Stimulated activated CD8-positive, alpha-beta memory T cell treated with anti-CD3 and anti-CD28 coated beads, Interleukin-4, amount 100 ng/mL, for 24 hours (primary cell): Measurements from ENCODE around the gene KCNMB3.
"Not testable (repeated sequence)": the region's sequence is repeated elsewhere in the genome, so short reads cannot be mapped to it uniquely, and the experiment has no call there.

Experiments used
- DNase-seq: peaks from one replicate; pipeline ENCODE4 v3.0.0-alpha.2; 2020; ENCODE audit warnings: low read depth

The KCNMB3 gene

DNA sequence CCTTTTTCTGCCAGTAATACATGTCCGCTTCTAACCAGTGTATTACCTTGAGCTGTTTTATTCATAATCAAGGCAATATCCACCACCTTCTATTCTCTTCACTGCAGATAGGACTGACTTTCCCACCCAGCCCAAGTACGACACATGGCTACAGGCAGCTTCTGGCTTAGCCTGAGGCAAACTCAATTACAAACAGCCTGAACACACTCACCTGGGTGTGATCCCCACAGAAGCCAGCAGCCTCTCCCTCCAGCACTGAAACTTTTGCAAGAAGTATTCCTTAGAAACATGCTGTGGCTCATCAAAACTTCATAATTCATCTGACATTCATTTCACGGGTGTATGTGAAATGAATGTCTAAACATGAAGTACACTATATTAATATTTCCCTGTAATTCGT is 13.5 kb upstream of the KCNMB3 start:
- DNase-seq, result no peak

DNA sequence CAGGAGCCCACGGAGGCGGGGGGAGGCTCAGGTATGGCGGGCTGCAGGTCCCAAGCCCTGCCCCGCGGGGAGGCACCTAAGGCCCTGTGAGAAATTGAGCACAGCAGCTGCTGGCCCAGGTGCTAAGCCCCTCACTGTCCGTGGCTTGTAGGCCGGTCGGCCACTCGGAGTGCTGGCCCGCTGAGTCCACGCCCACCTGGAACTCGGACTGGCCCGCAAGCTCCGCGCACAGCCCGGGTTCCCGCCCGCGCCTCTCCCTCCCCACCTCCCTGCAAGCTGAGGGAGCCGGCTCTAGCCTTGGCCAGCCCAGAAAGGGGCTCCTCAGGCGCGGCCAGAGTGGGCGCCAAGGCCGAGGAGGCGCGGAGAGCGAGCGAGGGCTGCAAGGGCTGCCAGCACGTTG is 12.2 kb upstream of the KCNMB3 start:
- DNase-seq, result no peak

DNA sequence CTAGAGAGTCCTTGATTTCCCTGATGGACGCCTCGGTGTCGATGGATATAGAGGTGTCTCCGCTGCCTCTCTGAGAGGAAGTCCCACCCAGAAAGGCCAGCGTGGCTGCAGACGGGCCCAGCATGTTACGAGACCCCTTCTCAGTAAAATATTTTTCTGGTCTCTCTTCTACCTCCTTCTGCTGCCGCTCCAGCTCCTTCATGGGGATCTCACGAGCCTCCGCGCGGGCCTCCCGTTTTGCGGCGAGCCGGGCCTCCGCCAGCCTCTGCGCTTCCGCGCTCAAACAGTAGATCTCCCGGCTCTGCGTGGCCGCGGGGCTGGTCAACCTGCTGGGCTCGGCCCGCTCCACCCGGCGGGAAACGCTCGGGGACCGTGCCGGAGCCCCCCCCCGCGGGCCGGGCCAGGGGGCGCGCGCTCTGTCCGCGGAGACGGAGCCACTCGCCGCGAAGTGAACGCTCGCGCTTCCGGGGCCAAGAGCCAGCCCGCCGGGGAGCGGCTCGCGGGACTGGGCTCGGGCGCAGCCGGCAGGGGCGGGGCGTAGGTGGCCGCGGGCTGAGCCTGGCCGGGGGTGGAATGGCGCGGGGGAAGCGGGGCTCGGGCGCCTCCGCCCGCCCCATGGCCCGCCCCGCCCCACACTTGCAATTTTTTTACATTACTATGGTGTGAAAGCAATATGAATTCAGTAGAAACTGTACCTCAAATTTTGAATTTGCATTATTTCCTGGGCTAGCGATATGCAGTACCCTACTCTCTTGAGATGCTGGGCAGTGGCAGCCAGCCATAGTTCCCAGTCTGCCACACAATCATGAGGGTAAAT is 10.2 kb upstream of the KCNMB3 start:
- DNase-seq, result peak; percentile 52

DNA sequence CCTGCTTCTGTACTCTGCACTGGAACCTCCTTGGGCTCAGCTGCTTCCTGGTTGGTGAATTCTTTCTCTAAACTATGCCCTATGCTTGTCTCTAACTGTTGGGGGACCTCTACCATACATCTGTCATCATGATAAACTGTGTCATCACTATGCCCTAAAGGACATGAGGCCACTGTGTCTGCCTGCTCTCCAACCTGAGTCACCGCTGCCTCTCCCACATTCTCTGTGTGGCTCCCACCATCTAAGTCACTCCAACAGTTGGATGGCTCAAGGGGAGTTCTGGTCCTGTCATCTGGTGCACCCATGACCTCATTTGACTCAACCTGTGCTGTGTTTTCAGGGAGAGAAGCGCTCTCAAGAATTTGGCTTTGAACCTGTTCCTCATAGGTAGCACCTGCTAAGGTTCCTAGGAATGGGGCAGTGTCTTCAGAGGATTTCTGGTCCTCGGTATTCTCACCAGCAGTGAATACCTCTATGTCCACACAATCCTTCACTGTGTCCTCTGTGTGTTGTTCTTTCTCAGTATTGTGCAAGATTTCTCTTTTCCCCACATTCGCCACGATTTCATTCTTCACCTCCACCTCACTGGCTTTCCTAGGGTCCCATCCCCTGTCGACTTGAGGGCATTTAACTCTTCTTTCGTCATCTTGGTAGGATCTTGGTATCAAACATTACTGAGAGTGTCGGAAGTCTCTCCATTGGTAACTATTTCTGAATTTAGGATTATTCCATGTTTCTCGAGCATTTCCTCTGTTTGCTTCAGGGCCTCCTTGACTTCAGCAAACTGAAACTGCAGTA is 9.2 kb upstream of the KCNMB3 start:
- not testable (repeated sequence) for DNase-seq

DNA sequence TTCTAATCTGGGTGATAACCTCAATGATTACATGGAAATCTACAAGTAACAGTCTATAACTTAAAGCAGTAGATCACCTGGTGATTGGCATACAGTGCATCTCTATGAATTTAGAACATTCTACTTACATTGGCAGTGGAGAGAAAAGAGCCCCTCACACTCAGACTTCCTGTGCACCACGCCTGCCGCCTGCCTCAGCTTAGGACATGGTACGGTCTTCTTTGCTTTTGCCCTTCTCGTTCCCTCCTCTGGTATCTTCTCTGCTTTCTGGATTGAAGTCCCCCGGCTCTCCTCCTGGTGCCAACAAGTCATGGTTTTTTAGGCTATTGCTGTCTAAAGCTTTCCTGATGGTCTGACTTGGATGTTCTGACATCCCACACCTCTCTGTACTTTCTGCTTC is 7.9 kb upstream of the KCNMB3 start:
- no peak for DNase-seq

DNA sequence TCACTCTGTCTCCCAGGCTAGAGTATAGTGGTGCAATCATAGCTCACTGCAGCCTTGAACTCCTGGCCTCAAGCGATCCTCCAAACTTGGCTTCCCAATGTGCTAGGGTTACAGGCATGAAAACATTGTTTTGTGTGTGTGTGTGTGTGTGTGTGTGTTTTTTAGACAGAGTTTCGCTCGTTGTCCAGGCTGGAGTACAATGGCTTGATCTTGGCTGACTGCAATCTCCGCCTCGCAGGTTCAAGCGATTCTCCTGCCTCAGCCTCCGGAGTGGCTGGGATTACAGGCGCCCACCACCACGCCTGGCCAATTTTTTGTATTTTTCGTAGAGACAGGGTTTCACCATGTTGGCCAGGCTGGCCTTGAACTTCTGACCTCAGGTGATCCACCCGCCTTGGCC is 6.8 kb upstream of the KCNMB3 start:
- not testable (repeated sequence) for DNase-seq

DNA sequence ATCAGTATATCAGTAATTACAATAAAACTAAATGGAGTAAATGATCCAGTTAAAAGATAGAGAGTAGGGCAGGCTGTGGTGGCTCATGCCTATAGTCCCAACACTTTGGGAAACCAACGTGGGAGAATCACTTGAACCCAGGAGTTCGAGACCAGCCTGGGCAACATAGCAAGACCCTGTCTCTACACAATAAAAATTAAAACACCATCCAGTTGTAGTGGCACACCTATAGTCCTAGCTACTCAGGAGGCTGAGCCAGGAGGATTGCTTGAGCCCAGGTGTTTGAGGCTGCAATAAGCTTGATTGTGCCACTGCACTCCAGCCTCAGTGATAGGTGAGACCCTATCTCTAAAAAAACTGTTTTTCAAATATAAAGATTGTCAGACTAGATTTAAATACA is 5.9 kb upstream of the KCNMB3 start:
- no peak for DNase-seq

DNA sequence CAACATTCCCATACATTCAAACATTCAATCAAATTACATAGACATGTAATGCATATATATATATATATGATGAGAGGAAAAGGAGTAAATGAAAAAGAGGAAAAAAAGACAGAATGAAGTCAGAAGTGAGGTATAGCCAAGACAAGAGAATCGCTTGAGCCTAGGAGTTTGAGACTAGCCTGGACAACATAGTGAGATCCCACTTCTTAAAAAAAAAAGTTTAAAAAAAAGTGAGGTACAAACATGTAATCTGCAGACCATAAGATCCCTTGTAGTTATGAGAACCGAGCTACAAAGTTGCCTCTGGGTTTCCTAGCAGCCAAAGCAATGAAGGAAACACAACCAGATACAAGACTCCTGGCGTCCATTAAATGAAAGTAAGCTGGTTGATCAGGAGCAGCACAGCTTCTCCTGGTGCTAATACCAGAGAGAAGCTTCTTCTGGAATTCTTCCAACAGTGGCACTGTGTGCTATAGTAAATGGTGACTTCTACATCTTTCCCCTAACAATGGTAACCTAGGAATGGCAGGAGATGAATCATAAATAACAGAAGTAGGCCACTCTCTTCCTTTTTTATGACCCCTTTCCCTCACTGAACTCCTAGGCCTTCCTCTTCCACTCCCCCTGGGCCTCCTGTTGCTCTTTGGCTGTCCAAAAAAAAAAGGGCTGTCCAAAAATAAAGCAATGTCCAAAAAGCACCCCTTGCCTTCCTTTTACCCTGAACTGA is 3.5 kb downstream of the KCNMB3 start:
- no peak for DNase-seq

DNA sequence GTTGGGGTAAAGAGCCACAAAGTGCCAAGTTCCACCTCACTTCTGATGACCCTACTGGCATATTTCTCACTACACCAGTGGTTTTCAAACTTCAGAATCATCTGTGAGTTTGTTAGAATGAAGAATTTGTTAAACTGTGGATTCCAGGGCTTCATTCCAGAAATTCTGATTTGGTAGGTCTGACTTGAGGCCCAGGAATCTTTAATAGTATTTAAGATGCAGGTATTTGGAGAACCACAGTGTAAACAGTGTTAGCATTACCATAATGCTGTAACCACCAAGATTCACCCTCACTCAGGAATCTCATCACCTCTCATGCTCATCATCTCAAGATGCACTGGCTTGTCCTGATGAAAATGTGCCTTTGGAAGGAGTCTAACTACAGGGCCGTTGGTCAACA is 6.0 kb downstream of the KCNMB3 start:
- no peak for DNase-seq

DNA sequence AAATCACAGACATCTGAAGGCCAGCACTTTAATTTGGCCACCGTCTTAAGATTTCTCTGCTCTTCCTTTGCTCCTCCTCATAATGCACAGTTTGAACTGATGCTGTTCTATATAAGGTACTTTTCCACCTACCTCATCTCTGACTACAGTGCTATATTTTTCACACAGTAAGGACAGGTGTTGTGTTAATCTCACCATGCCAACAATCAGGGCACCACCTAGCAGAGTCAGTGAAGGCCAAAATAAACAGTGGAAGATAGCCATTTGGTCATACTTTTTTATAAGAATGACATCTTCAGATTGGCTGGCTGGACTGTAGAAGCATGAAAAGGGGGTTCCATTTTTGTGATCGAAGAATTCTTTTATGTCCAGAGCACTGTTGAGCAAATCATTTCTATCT is 8.1 kb downstream of the KCNMB3 start:
- not testable (repeated sequence) for DNase-seq

DNA sequence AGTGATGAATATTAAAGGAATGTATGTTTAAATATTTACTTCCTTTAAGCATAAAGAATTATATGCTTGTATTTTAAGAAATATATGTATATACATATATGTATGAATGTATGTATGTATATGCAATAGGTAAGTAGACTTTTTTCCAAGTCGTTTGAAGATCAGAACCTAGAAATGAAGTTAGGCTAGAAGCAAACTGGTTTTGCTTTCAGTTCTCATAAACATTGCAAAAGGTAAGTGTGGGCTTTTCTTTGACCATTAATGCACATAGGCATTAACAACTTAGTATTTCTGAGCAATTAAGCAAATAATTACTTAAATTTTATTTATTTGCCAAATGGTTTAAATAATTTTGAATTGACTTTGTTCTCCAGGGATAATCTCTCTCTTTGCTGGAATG is 10.6 kb downstream of the KCNMB3 start:
- not testable (repeated sequence) for DNase-seq

DNA sequence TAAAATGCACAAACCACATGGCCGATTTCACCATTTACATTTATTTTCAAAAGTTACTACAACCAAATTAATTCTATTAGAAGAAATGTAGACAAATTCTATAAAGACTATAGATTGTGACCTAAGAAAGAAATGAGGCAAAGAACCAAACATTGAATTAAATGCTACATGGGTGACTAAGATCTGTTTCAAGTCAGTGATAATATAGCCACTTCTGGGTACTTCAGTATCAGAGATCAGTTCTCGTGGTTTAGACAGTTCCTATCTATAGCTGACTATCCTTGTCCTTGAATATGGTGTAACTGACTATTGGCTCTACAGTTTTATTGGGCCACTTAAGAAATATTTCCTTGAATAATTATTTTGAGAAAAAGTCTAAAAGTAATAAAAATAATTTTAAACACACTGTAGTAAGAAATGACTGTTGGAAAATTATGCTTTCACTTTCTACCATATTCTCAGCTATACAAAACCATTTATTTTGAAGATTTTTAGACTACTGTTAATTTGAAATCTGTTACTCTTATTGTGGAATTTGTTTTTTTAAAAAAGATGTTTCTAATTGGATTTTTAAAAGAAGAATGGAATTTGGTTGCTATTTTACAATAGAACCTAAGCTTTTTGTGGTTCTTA is 14.1 kb downstream of the KCNMB3 start:
- no peak for DNase-seq

DNA sequence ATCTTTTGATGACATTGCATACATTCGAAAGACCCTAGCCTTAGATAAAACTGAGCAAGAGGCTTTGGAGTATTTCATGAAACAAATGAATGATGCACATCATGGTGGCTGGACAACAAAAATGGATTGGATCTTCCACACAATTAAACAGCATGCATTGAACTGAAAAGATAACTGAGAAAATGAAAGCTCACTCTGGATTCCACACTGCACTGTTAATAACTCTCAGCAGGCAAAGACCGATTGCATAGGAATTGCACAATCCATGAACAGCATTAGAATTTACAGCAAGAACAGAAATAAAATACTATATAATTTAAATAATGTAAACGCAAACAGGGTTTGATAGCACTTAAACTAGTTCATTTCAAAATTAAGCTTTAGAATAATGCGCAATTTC is 16.7 kb downstream of the KCNMB3 start:
- DNase-seq, result no peak

DNA sequence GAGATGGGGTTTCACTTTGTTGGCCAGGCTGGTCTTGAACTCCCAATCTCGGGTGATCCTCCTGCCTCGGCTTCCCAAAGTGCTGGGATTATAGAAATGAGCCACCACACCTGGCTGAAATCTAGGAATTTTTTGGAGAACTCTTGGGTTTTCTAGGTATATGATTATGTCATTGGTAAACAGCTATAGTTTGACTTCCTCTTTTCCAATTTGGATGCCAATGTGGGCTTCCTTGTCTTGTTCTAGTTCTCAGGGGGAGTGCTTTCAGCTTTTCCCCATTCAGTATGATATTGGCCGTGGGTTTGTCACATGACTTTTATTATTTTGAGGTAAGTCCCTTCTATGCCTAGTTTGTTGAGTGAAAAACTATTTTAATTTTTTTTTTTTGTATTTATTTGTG is 17.9 kb downstream of the KCNMB3 start:
- DNase-seq, result no peak

DNA sequence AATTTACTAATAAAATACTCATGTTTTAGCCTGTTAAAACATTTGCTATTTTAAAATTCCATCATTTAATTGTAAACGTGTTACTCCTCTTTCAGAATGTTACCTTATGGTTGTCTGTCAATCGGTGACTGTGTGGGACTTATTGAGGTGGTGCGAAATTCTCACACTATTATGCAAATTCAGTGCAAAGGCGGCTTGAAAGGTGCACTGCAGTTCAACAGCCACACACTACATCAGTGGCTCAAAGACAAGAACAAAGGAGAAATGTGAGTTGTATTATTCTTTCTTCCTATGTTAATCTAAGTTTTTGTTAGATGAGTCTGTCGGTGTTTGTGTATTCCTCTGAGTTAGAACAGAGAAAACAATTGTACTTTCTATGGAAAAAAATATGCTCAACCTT is 21.7 kb downstream of the KCNMB3 start:
- DNase-seq, result no peak

DNA sequence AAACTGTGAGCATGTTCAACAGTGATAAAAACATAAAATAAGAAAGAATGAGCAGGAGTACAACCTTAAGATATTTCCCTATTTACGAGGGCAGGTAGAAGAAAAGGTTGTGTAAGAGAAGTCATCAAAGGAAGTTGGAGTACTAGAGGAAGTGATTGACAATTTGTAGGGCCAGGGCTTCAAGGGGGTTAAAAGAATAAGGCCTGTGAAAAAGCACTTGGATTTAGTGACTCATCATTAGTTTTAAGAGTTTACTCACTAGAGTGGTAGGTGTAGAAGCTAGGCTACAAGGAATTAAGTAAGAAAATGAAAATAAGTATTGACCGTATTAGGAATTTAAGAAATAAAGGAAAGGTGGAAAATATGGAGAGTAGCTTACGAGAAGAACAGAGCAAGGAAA is 23.6 kb downstream of the KCNMB3 start:
- DNase-seq, result no peak

DNA sequence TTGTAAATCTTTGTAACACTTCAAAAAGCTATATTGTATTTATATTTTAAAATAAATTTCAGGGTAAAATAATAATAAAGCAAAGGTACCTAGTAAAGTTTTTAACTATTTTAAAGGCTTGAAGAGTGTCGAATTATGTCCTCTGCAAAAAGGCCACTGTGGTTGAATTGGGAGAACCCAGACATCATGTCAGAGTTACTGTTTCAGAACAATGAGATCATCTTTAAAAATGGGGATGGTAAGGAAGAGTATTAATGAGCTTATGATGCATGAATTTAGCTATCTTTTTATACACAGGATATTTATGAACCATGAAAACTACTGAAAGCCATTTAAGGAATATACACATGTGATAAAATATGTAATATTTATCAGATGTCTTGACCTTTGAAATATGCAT is 26.3 kb downstream of the KCNMB3 start:
- DNase-seq, result no peak

DNA sequence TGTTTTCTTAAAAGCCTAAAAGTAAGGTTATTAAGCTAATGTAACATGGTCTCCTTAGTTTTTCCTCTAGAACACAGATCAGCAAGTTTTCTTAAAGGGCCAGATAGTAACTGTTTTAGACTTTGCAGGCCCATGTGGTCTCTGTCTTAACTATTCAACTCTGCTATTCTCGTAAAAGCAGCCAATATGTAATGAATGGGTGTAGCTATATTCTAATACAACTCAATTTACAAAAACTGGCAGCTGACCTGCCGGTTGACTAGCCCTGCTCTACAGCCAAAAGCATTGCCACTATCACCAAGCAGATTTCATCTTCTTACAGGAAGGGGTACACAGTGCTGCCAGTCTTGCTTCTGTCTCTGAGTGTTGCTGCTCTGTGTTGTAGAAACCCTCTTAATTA is 27.4 kb downstream of the KCNMB3 start:
- no peak for DNase-seq

DNA sequence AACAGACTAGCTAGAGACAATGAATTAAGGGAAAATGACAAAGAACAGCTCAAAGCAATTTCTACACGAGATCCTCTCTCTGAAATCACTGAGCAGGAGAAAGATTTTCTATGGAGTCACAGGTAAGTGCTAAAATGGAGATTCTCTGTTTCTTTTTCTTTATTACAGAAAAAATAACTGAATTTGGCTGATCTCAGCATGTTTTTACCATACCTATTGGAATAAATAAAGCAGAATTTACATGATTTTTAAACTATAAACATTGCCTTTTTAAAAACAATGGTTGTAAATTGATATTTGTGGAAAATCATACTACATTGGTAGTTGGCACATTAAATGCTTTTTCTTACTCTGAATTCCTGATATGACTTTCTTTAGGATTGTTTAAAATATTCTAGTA is 32.7 kb downstream of the KCNMB3 start:
- not testable (repeated sequence) for DNase-seq

DNA sequence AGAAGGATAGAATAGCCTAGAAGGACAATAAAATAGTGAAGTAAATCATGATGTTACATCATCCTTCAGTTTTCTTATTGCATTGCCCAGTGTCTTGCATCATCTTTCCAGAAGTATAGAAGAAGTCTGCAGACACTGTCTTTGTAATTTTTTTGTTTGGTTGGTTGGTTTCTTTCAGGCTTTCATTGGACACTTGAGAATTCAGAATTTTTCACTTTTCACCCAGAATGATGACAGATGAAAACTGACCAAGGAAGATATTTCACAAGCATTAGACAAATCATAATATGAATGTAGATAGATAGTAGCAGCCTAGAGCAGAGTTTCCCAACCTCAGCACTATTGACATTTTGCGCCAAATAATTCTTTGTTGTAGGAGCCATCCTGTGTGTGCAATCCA is 35.4 kb downstream of the KCNMB3 start:
- DNase-seq, result not testable (repeated sequence)

DNA sequence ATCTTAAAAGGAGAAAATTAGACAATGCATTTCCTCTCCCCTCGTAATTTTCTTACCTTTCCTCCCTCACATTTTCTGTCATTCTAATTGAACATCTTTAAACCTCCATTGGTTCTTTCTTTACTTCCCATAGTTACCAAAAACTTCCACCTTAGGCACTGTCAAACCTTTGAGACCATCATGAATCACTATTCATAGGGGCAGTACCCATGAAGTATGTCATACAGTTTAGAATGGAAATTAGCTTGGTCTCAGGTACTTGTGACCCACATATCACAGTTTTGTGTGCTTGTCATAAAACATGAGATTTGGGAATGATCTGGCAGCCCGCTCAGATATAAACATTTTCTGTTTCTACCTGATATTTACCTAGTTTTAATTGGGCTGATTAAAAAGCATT is 50.1 kb downstream of the KCNMB3 start:
- no peak for DNase-seq

DNA sequence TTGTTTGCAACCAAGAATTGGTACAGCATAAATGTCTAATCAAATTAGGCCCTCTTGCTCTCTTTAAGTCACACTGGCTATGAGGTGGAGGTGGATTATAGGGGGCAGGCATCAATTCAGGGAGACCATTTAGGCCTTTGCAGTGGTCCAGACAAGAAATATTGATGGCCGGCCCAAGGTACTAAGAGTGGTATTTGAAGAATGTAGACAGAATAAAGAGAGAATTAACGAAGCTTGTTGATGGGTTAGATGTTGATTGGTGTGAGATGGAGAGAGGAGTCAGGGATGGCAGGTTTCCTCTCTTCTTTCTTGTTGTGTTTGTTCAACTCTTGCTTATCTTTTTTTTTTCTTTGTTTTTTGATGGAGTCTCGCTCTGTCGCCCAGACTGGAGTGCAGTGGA is 54.2 kb downstream of the KCNMB3 start:
- no peak for DNase-seq
